ENCODE measurements around the gene CCDC88C.

Gene CCDC88C

GRCh38 chr14:91329486-91330014, 88.1 kb downstream of the CCDC88C start:
- no peak for DNase-seq (ENCODE audit: low read depth in 1 of 2, low spot score in 1 of 2)

GRCh38 chr14:91328313-91329050, 89.1 kb downstream of the CCDC88C start:
- no peak for DNase-seq (ENCODE audit: low read depth in 1 of 2, low spot score in 1 of 2)

GRCh38 chr14:91327661-91328312, 89.8 kb downstream of the CCDC88C start:
- no peak for DNase-seq (ENCODE audit: low read depth in 1 of 2, low spot score in 1 of 2)

GRCh38 chr14:91327250-91327595, 90.4 kb downstream of the CCDC88C start:
- DNase-seq (ENCODE audit: low read depth in 1 of 2, low spot score in 1 of 2), result no peak

GRCh38 chr14:91326514-91327249, 90.9 kb downstream of the CCDC88C start:
- DNase-seq (ENCODE audit: low read depth in 1 of 2, low spot score in 1 of 2), result no peak

GRCh38 chr14:91324606-91325575, 92.7 kb downstream of the CCDC88C start:
- DNase-seq (ENCODE audit: low read depth in 1 of 2, low spot score in 1 of 2), result no peak

- DNase-seq (ENCODE audit: low read depth in 1 of 2, low spot score in 1 of 2), result peak; percentile 90 to 92
Measured at GRCh38 chr14:91323671-91324605, 93.7 kb downstream of the CCDC88C start.

- no peak for DNase-seq (ENCODE audit: low read depth in 1 of 2, low spot score in 1 of 2)
Measured at GRCh38 chr14:91323031-91323430, 94.6 kb downstream of the CCDC88C start.

GRCh38 chr14:91322623-91323022, 95.0 kb downstream of the CCDC88C start:
- no peak for DNase-seq (ENCODE audit: low read depth in 1 of 2, low spot score in 1 of 2)

GRCh38 chr14:91321131-91321530, 96.5 kb downstream of the CCDC88C start:
- DNase-seq (ENCODE audit: low read depth in 1 of 2, low spot score in 1 of 2), result no peak

- no peak for DNase-seq (ENCODE audit: low read depth in 1 of 2, low spot score in 1 of 2)
Measured at GRCh38 chr14:91320266-91320665, 97.4 kb downstream of the CCDC88C start.

GRCh38 chr14:91318911-91319310, 98.7 kb downstream of the CCDC88C start:
- DNase-seq (ENCODE audit: low read depth in 1 of 2, low spot score in 1 of 2), result no peak

GRCh38 chr14:91317381-91318308, 100.0 kb downstream of the CCDC88C start:
- DNase-seq (ENCODE audit: low read depth in 1 of 2, low spot score in 1 of 2), result peak; percentile 61 to 84

- DNase-seq (ENCODE audit: low read depth in 1 of 2, low spot score in 1 of 2), result no peak
Measured at GRCh38 chr14:91316761-91317160, 100.9 kb downstream of the CCDC88C start.

GRCh38 chr14:91315844-91316267, 101.8 kb downstream of the CCDC88C start:
- peak; percentile 61 to 64 for DNase-seq (ENCODE audit: low read depth in 1 of 2, low spot score in 1 of 2)

- no peak for DNase-seq (ENCODE audit: low read depth in 1 of 2, low spot score in 1 of 2)
Measured at GRCh38 chr14:91313852-91314251, 103.8 kb downstream of the CCDC88C start.

- DNase-seq (ENCODE audit: low read depth in 1 of 2, low spot score in 1 of 2), result no peak
Measured at GRCh38 chr14:91313154-91313850, 104.3 kb downstream of the CCDC88C start.

- DNase-seq (ENCODE audit: low read depth in 1 of 2, low spot score in 1 of 2), result no peak
Measured at GRCh38 chr14:91311284-91311662, 106.3 kb downstream of the CCDC88C start.

Measured in activated T-helper 1 cell treated with anti-CD3 and anti-CD28 coated beads, Interleukin-2, amount 50 U/mL, for 16 hours (primary cell).